Measurements from ENCODE around the gene MKNK1.

Gene MKNK1

GRCh38 chr1:46522184-46522968 is 81.7 kb downstream of the MKNK1 start:
- DNase-seq (ENCODE audit: low read depth, low spot score) = no peak

DNA sequence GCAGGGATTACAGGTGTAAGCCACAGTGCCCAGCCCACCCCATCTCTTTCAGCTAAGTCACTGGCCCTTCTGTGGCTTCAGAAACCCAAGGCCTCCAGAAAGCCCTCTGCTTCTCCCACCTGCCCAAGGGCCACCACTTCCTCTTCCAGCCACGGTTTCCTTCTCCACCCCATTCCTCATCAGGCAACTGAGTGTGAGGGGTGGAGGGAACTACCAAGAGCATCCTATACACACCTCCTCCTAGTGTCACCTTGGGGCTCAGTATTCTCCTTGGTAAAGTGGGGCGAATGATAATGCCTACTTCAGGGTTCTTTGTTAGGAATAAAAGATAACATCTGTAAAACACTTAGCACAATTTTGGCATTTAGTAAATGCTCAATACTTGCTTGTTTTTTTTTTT is 82.7 kb downstream of the MKNK1 start:
- no peak for DNase-seq (ENCODE audit: low read depth, low spot score)

DNA sequence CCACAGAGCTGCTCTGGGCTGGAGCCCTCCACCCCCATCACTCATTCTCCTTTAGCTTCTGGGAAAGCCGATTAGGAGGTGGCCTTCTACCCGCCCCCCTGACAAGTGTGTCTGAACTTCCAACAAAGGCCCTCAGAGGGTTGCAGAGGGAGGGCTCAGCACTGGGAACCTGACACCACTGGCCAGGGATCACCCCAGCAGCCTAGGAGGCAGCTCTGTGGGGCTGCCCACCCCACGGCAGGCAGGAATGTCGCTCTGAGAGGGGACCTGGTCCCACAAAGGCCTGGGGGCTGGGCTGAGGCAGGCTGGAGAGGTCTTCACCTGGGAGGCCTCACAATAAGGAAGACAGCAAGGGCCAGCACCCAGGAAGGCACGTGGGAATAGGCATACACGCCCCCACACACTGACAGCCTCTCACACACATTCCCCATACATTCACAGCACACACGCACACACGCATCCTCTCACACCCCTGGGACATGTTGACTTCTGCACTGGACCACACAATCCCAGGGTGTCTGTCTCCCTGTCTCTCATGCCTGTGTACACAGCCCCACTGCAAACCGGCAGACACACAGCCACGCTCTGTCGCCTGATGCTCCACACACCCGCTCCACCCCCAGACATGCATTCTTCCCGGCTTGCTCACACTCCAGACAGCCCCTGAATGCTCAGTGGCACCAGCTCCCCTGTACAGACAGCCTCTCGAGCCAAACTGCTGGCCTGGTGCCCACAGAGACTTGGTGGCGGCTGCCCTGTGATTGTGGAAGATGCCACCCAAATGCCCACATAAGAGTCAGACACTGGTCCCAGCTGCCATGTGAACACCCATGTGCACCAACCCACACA is 83.8 kb downstream of the MKNK1 start:
- DNase-seq (ENCODE audit: low read depth, low spot score) = no peak

GRCh38 chr1:46519209-46519608 is 84.9 kb downstream of the MKNK1 start:
- no peak for DNase-seq (ENCODE audit: low read depth, low spot score)

GRCh38 chr1:46517932-46518498 is 86.1 kb downstream of the MKNK1 start:
- no peak for DNase-seq (ENCODE audit: low read depth, low spot score)

GRCh38 chr1:46517010-46517600 is 87.0 kb downstream of the MKNK1 start:
- DNase-seq (ENCODE audit: low read depth, low spot score) = no peak

DNA sequence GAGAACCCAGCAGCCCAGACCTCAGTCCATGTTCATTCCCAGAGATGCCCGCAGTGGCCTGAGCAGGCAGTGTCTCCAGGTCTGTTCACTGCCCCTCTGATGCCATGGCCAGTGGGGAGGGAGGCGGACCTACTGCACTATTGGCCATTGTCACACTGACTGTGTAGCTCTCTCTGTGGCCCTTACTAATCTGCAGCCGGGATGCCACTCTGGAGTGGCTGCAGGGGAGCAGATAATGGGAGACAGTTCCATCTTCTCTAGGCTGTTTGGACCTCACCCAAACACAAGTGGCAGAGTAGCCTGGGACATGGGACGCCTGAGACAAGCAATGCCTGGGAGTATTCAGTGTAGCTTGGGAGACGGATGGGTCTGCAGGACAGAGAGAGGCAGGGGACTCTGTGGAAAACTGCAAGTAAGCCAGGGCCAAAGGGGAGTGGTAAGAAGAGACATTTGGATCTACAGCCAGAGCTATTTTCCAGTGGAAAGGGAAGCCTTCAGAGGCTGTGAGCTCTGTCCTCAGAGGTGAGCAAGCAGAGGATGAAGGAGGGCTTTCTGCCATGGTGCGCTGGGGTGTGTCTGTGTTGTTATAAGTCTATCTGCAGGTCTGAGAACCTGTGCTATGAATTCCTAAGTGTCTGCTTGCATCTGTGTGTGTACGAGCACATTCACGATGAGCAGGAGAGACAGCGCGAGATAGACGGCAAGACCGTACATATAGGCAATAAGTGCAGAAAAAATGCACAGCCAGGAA is 87.7 kb downstream of the MKNK1 start:
- no peak for DNase-seq (ENCODE audit: low read depth, low spot score)

DNA sequence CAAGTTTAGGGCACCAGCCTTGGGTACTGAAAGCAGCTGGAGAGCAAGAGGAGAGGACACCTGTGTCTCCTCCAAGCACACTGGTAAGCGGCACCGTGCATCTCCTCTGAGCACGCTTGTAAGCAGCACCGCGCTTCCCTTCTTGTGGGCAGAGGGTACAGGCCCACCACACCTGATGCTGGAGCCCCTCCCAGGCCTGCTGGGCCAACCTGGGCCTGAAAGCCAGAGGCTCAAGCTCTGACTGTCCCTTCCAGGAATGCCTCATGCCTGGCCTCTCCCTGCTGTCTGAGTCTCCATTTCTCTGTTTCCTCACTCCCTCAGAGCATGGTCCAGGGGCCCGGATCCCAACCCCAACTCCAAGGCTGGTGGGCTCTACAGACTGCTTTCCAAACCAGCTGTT is 88.5 kb downstream of the MKNK1 start:
- no peak for DNase-seq (ENCODE audit: low read depth, low spot score)

GRCh38 chr1:46513536-46513935 is 90.5 kb downstream of the MKNK1 start:
- DNase-seq (ENCODE audit: low read depth, low spot score) = no peak

GRCh38 chr1:46512792-46513190 is 91.3 kb downstream of the MKNK1 start:
- no peak for DNase-seq (ENCODE audit: low read depth, low spot score)

GRCh38 chr1:46512135-46512791 is 91.8 kb downstream of the MKNK1 start:
- DNase-seq (ENCODE audit: low read depth, low spot score) = no peak

GRCh38 chr1:46510998-46511365 is 93.1 kb downstream of the MKNK1 start:
- no peak for DNase-seq (ENCODE audit: low read depth, low spot score)

DNA sequence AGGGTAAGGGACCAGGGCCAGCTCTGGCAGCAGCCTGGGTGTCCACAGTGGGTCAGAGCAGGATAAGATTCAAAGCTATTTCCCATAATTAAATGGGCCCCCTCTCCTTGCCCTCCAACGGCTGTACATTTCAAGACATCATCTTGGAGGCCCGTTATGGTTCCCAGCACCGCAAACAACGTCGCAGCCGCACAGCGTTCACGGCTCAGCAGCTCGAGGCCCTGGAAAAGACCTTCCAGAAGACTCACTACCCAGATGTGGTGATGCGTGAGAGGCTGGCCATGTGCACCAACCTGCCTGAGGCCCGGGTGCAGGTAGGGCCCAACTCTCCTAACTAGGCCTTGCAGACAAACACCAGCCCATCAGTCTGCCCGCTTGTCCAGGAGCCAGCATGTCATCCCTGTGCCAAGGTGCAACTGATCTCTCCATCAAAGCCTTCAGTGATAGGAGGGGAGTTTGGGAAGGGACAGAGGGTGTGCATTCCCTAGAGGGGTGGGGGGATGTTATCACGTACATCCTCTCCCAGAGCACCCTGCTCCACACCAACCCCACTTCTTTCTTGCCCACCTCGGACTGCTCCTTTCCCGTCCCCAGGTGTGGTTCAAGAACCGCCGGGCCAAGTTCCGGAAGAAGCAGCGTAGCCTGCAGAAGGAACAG is 93.6 kb downstream of the MKNK1 start:
- DNase-seq (ENCODE audit: low read depth, low spot score) = no peak

DNA sequence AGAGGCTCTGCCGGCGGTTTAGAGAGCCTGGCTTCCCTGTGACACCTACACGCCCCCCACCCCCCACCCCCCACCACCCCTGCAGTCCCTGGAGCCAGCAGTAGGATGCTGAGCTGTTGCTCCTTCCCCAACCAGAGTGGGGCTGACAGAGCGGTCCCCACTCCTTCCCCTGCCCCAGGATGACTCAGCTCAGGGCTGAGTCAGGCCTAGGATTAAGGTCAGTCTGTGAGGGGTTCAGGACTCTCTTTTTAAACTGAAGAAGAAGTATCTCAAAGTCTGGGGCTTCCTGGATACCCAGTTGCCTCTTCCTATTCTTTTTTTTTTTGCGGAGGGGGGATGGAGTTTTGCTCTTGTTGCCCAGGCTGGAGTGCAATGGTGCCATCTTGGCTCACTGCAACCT is 95.3 kb downstream of the MKNK1 start:
- DNase-seq (ENCODE audit: low read depth, low spot score) = no peak
